Middle frontal gyrus (tissue), 1 donor: ENCODE results near the gene CPPED1.
"Not testable (repeated sequence)": the region's sequence is repeated elsewhere in the genome, so short reads cannot be mapped to it uniquely, and the experiment has no call there.

Source experiments
- DNase-seq: peaks from one replicate; pipeline ENCODE4 v3.0.0-alpha.2; 2015; ENCODE audit warnings: low spot score; ENCODE audit errors: extremely low spot score

Gene CPPED1

GRCh38 chr16:12767897-12768296 lies 35.8 kb downstream of the CPPED1 start:
- no peak for DNase-seq

- no peak for DNase-seq
Measured at GRCh38 chr16:12766853-12767252, 36.8 kb downstream of the CPPED1 start.

GRCh38 chr16:12766208-12766607 lies 37.5 kb downstream of the CPPED1 start:
- not testable (repeated sequence) for DNase-seq

GRCh38 chr16:12764813-12765488 lies 38.7 kb downstream of the CPPED1 start:
- no peak for DNase-seq

- no peak for DNase-seq
Measured at GRCh38 chr16:12763517-12763916, 40.2 kb downstream of the CPPED1 start.

GRCh38 chr16:12760819-12761611 lies 42.7 kb downstream of the CPPED1 start:
- DNase-seq = no peak

- no peak for DNase-seq
Measured at GRCh38 chr16:12758670-12759558, 44.8 kb downstream of the CPPED1 start.

GRCh38 chr16:12758031-12758669 lies 45.5 kb downstream of the CPPED1 start:
- no peak for DNase-seq

GRCh38 chr16:12757546-12757945 lies 46.1 kb downstream of the CPPED1 start:
- DNase-seq = no peak

GRCh38 chr16:12754824-12755543 lies 48.7 kb downstream of the CPPED1 start:
- no peak for DNase-seq

GRCh38 chr16:12753203-12754023 lies 50.3 kb downstream of the CPPED1 start:
- DNase-seq = no peak

GRCh38 chr16:12752159-12752558 lies 51.5 kb downstream of the CPPED1 start:
- no peak for DNase-seq

- no peak for DNase-seq
Measured at GRCh38 chr16:12750554-12750918, 53.2 kb downstream of the CPPED1 start.

GRCh38 chr16:12749076-12749475 lies 54.6 kb downstream of the CPPED1 start:
- no peak for DNase-seq

- no peak for DNase-seq
Measured at GRCh38 chr16:12747827-12748226, 55.9 kb downstream of the CPPED1 start.

- no peak for DNase-seq
Measured at GRCh38 chr16:12747261-12747660, 56.4 kb downstream of the CPPED1 start.

- no peak for DNase-seq
Measured at GRCh38 chr16:12744860-12745259, 58.8 kb downstream of the CPPED1 start.

- no peak for DNase-seq
Measured at GRCh38 chr16:12742741-12743140, 60.9 kb downstream of the CPPED1 start.

- no peak for DNase-seq
Measured at GRCh38 chr16:12740986-12741610, 62.6 kb downstream of the CPPED1 start.
